ENCODE measurements around the gene ECI1.

Gene ECI1

GRCh38 chr16:2223942-2224486, 27.4 kb downstream of the ECI1 start:
- Mint-ChIP-seq H3K27me3 (no peaks in the 10 kb centered on the region), H3K27ac (peak overlapping the region; percentile 10), H3K36me3 (no peaks in the 10 kb centered on the region), H3K9me3 (ENCODE audit: low read depth) (no peaks in the 10 kb centered on the region), H3K4me1 (ENCODE audit: low read depth) (peaks cover 12% of the 10 kb centered on the region), H3K4me3 (peak overlapping the region; percentile 87)

- H3K27me3 Mint-ChIP-seq: no peaks in the 10 kb centered on the region
- H3K36me3 Mint-ChIP-seq: no peaks in the 10 kb centered on the region
- H3K4me1 Mint-ChIP-seq (ENCODE audit: low read depth): peaks cover 12% of the 10 kb centered on the region
- peak within 1 kb of the TSS; percentile 87 for H3K4me3 Mint-ChIP-seq
- peak within 1 kb of the TSS; percentile 54 for H3K27ac Mint-ChIP-seq
- no peaks in the 10 kb centered on the region for H3K9me3 Mint-ChIP-seq (ENCODE audit: low read depth)
Measured at GRCh38 chr16:2223221-2223941, 28.0 kb downstream of the ECI1 start, which contains the start of gene E4F1. Gene E4F1 (plus strand): TSS chr16:2223591. CDS start chr16:2223614, 23 bp downstream.

GRCh38 chr16:2216330-2216729, 35.1 kb downstream of the ECI1 start:
- Mint-ChIP-seq H3K27me3 (no peaks in the 10 kb centered on the region), H3K4me3 (peak overlapping the region; percentile 90), H3K27ac (no peak overlapping the region), H3K9me3 (ENCODE audit: low read depth) (no peaks in the 10 kb centered on the region), H3K36me3 (peaks cover 5% of the 10 kb centered on the region), H3K4me1 (ENCODE audit: low read depth) (peaks cover 15% of the 10 kb centered on the region)

DNA sequence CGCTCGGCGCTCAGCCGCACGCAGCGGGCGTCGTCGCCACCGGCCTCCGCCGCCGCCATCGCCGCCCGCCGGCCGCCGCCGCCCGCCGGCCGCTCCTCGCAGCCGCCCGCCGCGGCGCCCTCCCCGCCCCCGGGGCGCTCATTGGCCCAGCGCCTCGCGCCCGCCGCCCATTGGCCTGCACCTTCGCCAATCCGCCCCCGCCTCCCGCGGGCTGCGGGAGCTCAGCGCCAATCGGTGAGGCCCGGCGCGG, 36.7 kb downstream of the ECI1 start, which contains the start of gene PGP:
TSS of gene PGP (minus strand) at position 122 of the 250 bp plus-strand sequence. CDS start at position 59, 63 bp downstream.
- Mint-ChIP-seq H3K4me1 (ENCODE audit: low read depth) (peaks cover 15% of the 10 kb centered on the region), H3K27ac (peak within 1 kb of the TSS; percentile 91), H3K4me3 (peak within 1 kb of the TSS; percentile 91), H3K9me3 (ENCODE audit: low read depth) (no peaks in the 10 kb centered on the region), H3K36me3 (peaks cover 5% of the 10 kb centered on the region), H3K27me3 (no peaks in the 10 kb centered on the region)

DNA sequence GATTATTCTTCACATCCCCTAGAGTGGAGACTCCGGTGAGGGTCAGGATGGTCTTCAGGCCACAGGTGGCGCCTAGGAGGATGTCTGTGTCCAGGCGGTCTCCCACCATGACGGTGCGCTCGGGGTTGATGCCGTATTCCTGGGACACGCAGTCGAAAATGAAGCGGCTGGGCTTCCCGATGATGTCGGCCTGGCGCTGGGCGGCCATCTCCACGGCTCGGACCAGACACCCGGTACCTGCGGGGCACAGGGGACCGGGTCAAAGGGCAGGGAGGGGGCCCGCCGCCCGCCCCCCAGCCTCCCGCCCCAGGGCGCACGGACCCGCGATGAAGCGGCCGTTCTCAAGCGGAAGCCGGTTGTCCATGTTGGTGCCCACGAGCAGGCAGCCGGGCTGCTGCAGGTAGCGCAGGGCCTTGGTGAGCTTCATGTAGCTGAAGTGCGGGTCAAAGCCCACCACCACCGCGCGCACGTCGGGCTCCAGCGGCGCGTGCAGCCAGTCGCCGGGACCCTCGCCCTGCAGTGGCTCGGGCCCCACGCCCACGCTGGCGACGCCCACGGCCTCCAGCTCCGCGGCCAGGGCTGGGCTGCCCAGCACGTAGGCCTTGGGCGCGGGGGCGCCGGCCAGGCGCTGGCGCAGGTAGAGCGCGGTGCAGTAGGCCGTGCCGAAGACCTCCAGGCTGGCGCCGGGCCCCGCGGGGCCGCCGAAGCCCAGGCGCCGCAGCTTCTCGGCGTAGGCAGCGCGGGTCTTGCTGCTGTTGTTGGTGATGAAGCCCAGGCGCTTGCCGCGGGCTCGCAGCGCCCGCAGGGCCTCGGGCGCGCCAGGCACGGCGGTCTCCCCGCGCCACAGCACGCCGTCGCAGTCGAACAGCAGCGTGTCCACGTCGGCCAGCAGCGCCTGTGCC, 37.3 kb downstream of the ECI1 start:
- no peaks in the 10 kb centered on the region for H3K9me3 Mint-ChIP-seq (ENCODE audit: low read depth)
- peaks cover 5% of the 10 kb centered on the region for H3K36me3 Mint-ChIP-seq
- H3K27ac Mint-ChIP-seq: peak overlapping the region; percentile 46
- peak overlapping the region; percentile 91 for H3K4me3 Mint-ChIP-seq
- H3K27me3 Mint-ChIP-seq: no peaks in the 10 kb centered on the region
- peaks cover 15% of the 10 kb centered on the region for H3K4me1 Mint-ChIP-seq (ENCODE audit: low read depth)

DNA sequence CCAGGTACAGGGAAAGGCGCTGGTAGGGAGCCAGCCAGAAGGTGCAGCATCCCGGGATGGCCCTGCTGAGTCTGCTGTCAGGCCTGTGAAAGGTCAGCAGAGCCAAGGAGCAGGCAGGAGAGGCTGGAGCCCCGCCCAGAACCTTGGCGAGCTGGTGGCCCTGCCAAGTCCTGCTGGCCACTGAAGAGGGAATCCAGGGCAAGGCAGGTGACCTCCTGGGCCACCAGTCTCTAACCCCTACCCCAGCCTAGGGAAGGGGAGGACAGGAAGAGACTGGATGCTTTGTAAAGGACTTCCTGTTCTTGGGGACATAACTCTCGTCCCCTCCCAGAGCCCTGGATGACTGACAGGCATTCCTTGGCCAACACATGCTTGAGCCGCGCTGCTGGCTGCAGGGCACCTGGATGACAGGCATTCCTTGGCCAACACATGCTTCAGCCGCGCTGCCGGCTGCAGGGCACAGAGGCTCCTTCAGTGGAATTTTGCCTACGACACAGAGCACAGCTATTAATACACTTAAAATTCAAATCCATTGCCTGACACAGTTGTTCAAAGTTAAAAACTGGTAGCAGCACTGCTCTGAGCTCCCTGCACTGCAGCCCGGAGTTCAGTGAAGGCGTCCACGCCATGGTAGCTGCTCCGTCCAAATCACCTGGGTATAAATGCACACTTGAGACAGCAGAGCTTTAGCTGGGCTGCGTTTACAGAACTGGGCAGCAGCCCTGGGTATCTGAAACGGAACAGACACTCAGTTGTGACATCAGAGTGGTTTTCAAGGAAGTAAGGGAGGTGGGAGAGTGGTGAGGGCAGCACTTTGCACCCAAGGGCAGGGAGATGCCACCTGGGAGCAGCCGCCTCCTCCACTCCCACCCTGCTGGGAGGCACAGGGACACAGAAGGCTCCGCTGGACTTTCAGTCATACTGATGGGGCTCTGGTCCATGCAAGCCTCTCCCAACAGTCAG, 38.7 kb downstream of the ECI1 start:
- peak overlapping the region; percentile 91 for H3K4me3 Mint-ChIP-seq
- H3K36me3 Mint-ChIP-seq: peaks cover 5% of the 10 kb centered on the region
- H3K27me3 Mint-ChIP-seq: no peaks in the 10 kb centered on the region
- peaks cover 16% of the 10 kb centered on the region for H3K4me1 Mint-ChIP-seq (ENCODE audit: low read depth)
- peak overlapping the region; percentile 41 for H3K27ac Mint-ChIP-seq
- no peaks in the 10 kb centered on the region for H3K9me3 Mint-ChIP-seq (ENCODE audit: low read depth)

- Mint-ChIP-seq H3K9me3 (ENCODE audit: low read depth) (no peaks in the 10 kb centered on the region), H3K27ac (no peak overlapping the region), H3K36me3 (peaks cover 7% of the 10 kb centered on the region), H3K4me1 (ENCODE audit: low read depth) (peaks cover 20% of the 10 kb centered on the region), H3K4me3 (peak overlapping the region; percentile 58), H3K27me3 (no peaks in the 10 kb centered on the region)
Measured at GRCh38 chr16:2211923-2212347, 39.5 kb downstream of the ECI1 start.

GRCh38 chr16:2210386-2211365, 40.7 kb downstream of the ECI1 start, which contains the start of gene BRICD5:
Gene BRICD5 (minus strand): TSS chr16:2210863. CDS start chr16:2210833, 30 bp downstream.
- Mint-ChIP-seq H3K36me3 (peaks cover 9% of the 10 kb centered on the region), H3K4me1 (ENCODE audit: low read depth) (peaks cover 22% of the 10 kb centered on the region), H3K27ac (no peak within 1 kb of the TSS), H3K27me3 (no peaks in the 10 kb centered on the region), H3K4me3 (no peak within 1 kb of the TSS), H3K9me3 (ENCODE audit: low read depth) (no peaks in the 10 kb centered on the region)

DNA sequence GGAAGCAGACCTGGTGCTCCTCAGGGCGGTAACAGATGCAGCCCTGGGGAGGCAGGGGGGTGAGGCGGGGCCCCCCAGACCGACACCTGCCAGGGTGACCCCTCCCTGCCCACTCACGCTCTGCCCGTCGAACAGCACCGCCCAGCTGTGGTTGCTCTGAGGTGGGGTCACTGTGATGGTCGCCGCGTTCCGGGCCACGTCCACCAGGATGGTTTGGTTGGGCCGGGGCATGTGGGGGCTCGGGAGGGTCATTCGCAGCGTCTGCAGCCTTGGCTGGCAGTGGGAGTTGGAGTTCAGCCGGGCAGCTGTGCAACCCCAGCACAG, 41.4 kb downstream of the ECI1 start:
- H3K27ac Mint-ChIP-seq: no peak overlapping the region

GRCh38 chr16:2209258-2210008, 42.0 kb downstream of the ECI1 start:
- Mint-ChIP-seq H3K27ac (no peak overlapping the region), H3K27me3 (no peaks in the 10 kb centered on the region), H3K4me3 (no peak overlapping the region), H3K4me1 (ENCODE audit: low read depth) (peaks cover 26% of the 10 kb centered on the region), H3K9me3 (ENCODE audit: low read depth) (no peaks in the 10 kb centered on the region), H3K36me3 (peaks cover 9% of the 10 kb centered on the region)

More for the DNA sequence above, 41.4 kb downstream of the ECI1 start:
- Mint-ChIP-seq H3K4me3 (no peak overlapping the region), H3K36me3 (peaks cover 9% of the 10 kb centered on the region), H3K27me3 (no peaks in the 10 kb centered on the region), H3K4me1 (ENCODE audit: low read depth) (peaks cover 22% of the 10 kb centered on the region), H3K9me3 (ENCODE audit: low read depth) (no peaks in the 10 kb centered on the region)

- Mint-ChIP-seq H3K27me3 (no peaks in the 10 kb centered on the region), H3K27ac (no peak overlapping the region), H3K4me3 (no peak overlapping the region), H3K9me3 (ENCODE audit: low read depth) (no peaks in the 10 kb centered on the region), H3K36me3 (peaks cover 9% of the 10 kb centered on the region), H3K4me1 (ENCODE audit: low read depth) (peaks cover 29% of the 10 kb centered on the region)
Measured at GRCh38 chr16:2208772-2209171, 42.6 kb downstream of the ECI1 start.

GRCh38 chr16:2208308-2208707, 43.1 kb downstream of the ECI1 start:
- Mint-ChIP-seq H3K4me3 (no peak overlapping the region), H3K27me3 (no peaks in the 10 kb centered on the region), H3K4me1 (ENCODE audit: low read depth) (peaks cover 27% of the 10 kb centered on the region), H3K27ac (no peak overlapping the region), H3K36me3 (peaks cover 7% of the 10 kb centered on the region), H3K9me3 (ENCODE audit: low read depth) (no peaks in the 10 kb centered on the region)

- Mint-ChIP-seq H3K27ac (peak overlapping the region; percentile 58), H3K9me3 (ENCODE audit: low read depth) (no peaks in the 10 kb centered on the region), H3K36me3 (peaks cover 7% of the 10 kb centered on the region), H3K4me3 (peak overlapping the region; percentile 90), H3K4me1 (ENCODE audit: low read depth) (peaks cover 23% of the 10 kb centered on the region), H3K27me3 (no peaks in the 10 kb centered on the region)
Measured at GRCh38 chr16:2207872-2208271, 43.5 kb downstream of the ECI1 start.

Measured in activated naive CD8-positive, alpha-beta T cell (primary cell).